Colon (tissue), 2 donors: ENCODE measurements around the gene PEX26.
"Not testable (repeated sequence)": the region's sequence is repeated elsewhere in the genome, so short reads cannot be mapped to it uniquely, and the experiment has no call there.

Source experiments
- FAIRE-seq: peaks from 2 replicates; lab custom pipeline; 2012; peaks lifted over from hg19 to GRCh38; lab: Jason Lieb, UNC
- donor health status: control.
- donor health status: control.

PEX26 gene

GRCh38 chr22:18071307-18071967 is 6.4 kb upstream of the PEX26 start:
- FAIRE-seq: not testable (repeated sequence)

- FAIRE-seq: no peak
Observed at GRCh38 chr22:18071968-18072310, 5.9 kb upstream of the PEX26 start.

- no peak for FAIRE-seq
Observed at GRCh38 chr22:18073467-18073866, 4.3 kb upstream of the PEX26 start.

GRCh38 chr22:18073927-18074326 is 3.9 kb upstream of the PEX26 start:
- not testable (repeated sequence) for FAIRE-seq

GRCh38 chr22:18075101-18075719 is 2.6 kb upstream of the PEX26 start:
- FAIRE-seq: no peak

GRCh38 chr22:18075720-18076497 is 1.9 kb upstream of the PEX26 start:
- FAIRE-seq: no peak

GRCh38 chr22:18077087-18077638 is 627 bp upstream of the PEX26 start:
- no peak for FAIRE-seq

- no peak for FAIRE-seq
Observed at GRCh38 chr22:18078329-18079041, 695 bp downstream of the PEX26 start.

- no peak for FAIRE-seq
Observed at GRCh38 chr22:18079706-18080233, 2.0 kb downstream of the PEX26 start.

- FAIRE-seq: no peak
Observed at GRCh38 chr22:18081416-18081815, 3.6 kb downstream of the PEX26 start.

- no peak for FAIRE-seq
Observed at GRCh38 chr22:18082467-18082866, 4.7 kb downstream of the PEX26 start.

GRCh38 chr22:18083406-18083805 is 5.6 kb downstream of the PEX26 start:
- FAIRE-seq: no peak

GRCh38 chr22:18085188-18085587 is 7.4 kb downstream of the PEX26 start:
- no peak for FAIRE-seq

GRCh38 chr22:18087350-18087855 is 9.6 kb downstream of the PEX26 start:
- no peak for FAIRE-seq

- no peak for FAIRE-seq
Observed at GRCh38 chr22:18088825-18089568, 11.2 kb downstream of the PEX26 start.

GRCh38 chr22:18090286-18090685 is 12.5 kb downstream of the PEX26 start:
- no peak for FAIRE-seq

- no peak for FAIRE-seq
Observed at GRCh38 chr22:18091478-18091877, 13.7 kb downstream of the PEX26 start.

GRCh38 chr22:18091916-18092526 is 14.2 kb downstream of the PEX26 start:
- no peak for FAIRE-seq

GRCh38 chr22:18093661-18094060 is 15.9 kb downstream of the PEX26 start:
- FAIRE-seq: no peak

GRCh38 chr22:18095101-18095805 is 17.5 kb downstream of the PEX26 start:
- FAIRE-seq: no peak
